Hematopoietic multipotent progenitor cell treated with erythropoietin and hydrocortisone succinate and interleukin-3 and kit ligand, for 15 days (in vitro differentiated cells): ENCODE measurements around the gene SMIM29.

Source experiments
- DNase-seq: peaks from one replicate; pipeline ENCODE4 v3.0.0-alpha.2; 2015; ENCODE audit warnings: low spot score

The SMIM29 gene

GRCh38 chr6:34226066-34226465 is 22.7 kb downstream of the SMIM29 start:
- DNase-seq, result no peak

GRCh38 chr6:34225551-34225950 is 23.3 kb downstream of the SMIM29 start:
- DNase-seq, result no peak

GRCh38 chr6:34223956-34224940 is 24.6 kb downstream of the SMIM29 start:
- DNase-seq, result peak; percentile 95

GRCh38 chr6:34223381-34223955 is 25.3 kb downstream of the SMIM29 start:
- no peak for DNase-seq

GRCh38 chr6:34218691-34219090 is 30.1 kb downstream of the SMIM29 start:
- no peak for DNase-seq

- DNase-seq, result no peak
Measured at GRCh38 chr6:34213772-34214171, 35.0 kb downstream of the SMIM29 start.

GRCh38 chr6:34207695-34208443 is 40.9 kb downstream of the SMIM29 start:
- no peak for DNase-seq

- DNase-seq, result no peak
Measured at GRCh38 chr6:34206726-34207125, 42.1 kb downstream of the SMIM29 start.

- DNase-seq, result no peak
Measured at GRCh38 chr6:34205916-34206315, 42.9 kb downstream of the SMIM29 start.

GRCh38 chr6:34205466-34205865 is 43.3 kb downstream of the SMIM29 start:
- no peak for DNase-seq

- DNase-seq, result no peak
Measured at GRCh38 chr6:34204693-34205092, 44.1 kb downstream of the SMIM29 start.

- DNase-seq, result no peak
Measured at GRCh38 chr6:34202329-34203201, 46.2 kb downstream of the SMIM29 start.

- no peak for DNase-seq
Measured at GRCh38 chr6:34201455-34202107, 47.2 kb downstream of the SMIM29 start.

- DNase-seq, result no peak
Measured at GRCh38 chr6:34200340-34200971, 48.4 kb downstream of the SMIM29 start.

- no peak for DNase-seq
Measured at GRCh38 chr6:34196833-34197195, 52.0 kb downstream of the SMIM29 start.
